Measurements from ENCODE around the gene RAVER2. TPM values are rescaled to one million over a fixed set of nuclear protein-coding genes. Genes with fewer than 3 reads are reported as not detected.

The RAVER2 gene
- polyA plus RNA-seq, 3 donors, result 0.38 to 1.3 (median 0.69) TPM

DNA sequence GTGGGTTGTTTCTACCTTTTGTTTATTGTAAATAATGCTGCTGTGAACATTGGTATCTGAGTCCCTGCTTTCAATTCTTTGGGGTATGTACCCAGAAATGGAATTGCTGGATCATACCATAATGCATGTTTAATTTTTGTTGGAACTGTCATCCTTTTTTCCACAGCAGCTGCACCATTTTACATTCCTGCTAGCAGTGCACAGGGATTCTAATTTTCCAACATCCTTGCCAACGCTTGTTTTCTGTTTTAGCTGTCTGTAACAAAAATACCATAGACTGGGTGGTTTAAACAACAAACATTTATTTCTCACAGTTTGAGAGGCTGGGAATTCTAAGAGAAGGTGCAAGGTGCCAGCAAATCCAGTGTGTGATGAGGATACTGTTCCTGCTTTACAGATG is 65.1 kb downstream of the RAVER2 start:
- Mint-ChIP-seq H3K27ac (no peak overlapping the region), H3K36me3 (peaks cover 0 to 3% of the 10 kb centered on the region in 2 donors), H3K4me1 (no peaks in the 10 kb centered on the region), H3K9me3 (no peaks in the 10 kb centered on the region), H3K4me3 (no peak overlapping the region), H3K27me3 (ENCODE audit: low read depth in 3 of 3) (no peaks in the 10 kb centered on the region)
- H3K9me3 ChIP-seq (replicated peaks in 1 of 2; ENCODE audit: control insufficient read depth in 1 of 2, insufficient read depth in 1 of 2, low read length in 2 of 2), result no peaks in the 10 kb centered on the region
- no peaks in the 10 kb centered on the region for H3K79me2 ChIP-seq (ENCODE audit: insufficient read depth, low read length)
- no CpG with 5 or more reads among the region's 1 CpG for WGBS (ENCODE audit: insufficient coverage)
- intact Hi-C loops (cut with micrococcal nuclease), result no loop called here
- no peak overlapping the region for H2AFZ ChIP-seq (ENCODE audit: insufficient read depth, low read depth, low read length, poor library complexity, severe bottlenecking)
- H3K27me3 ChIP-seq (ENCODE audit: control insufficient read depth in 2 of 2, insufficient read depth in 2 of 2, low read length in 2 of 2), result no peaks in the 10 kb centered on the region
- H4K20me1 ChIP-seq (ENCODE audit: insufficient read depth, low read length), result no peaks in the 10 kb centered on the region
- TF ChIP-seq CTCF (IDR thresholded peaks at IDR 0.05), result no peak
- no peak overlapping the region for H3K4me2 ChIP-seq (replicated peaks; ENCODE audit: extremely low read depth, low read length, poor library complexity, severe bottlenecking)
- H3K9ac ChIP-seq (ENCODE audit: insufficient read depth, low read length, poor library complexity, severe bottlenecking), result no peak overlapping the region
- H3K36me3 ChIP-seq (replicated peaks in 1 of 2; ENCODE audit: control insufficient read depth in 1 of 2, insufficient read depth in 2 of 2, low read length in 2 of 2), result no peaks in the 10 kb centered on the region
- no peak for DNase-seq
- H3K27ac ChIP-seq (ENCODE audit: low read depth in 1 of 2, low read length in 2 of 2), result no peak overlapping the region
- no peaks in the 10 kb centered on the region for H3K4me1 ChIP-seq (ENCODE audit: control insufficient read depth in 1 of 2, insufficient read depth in 2 of 2, low read length in 2 of 2)
- H3K4me3 ChIP-seq (replicated peaks in 1 of 3; ENCODE audit: low read depth in 2 of 3, low read length in 3 of 3), result no peak overlapping the region

- H3K4me1 ChIP-seq (ENCODE audit: control insufficient read depth in 1 of 2, insufficient read depth in 2 of 2, low read length in 2 of 2), result no peaks in the 10 kb centered on the region
- no CpG with 5 or more reads among the region's 6 CpGs for WGBS (ENCODE audit: insufficient coverage)
- TF ChIP-seq CTCF (IDR thresholded peaks at IDR 0.05), result no peak
- no peak for DNase-seq
- no peaks in the 10 kb centered on the region for H3K27me3 ChIP-seq (ENCODE audit: control insufficient read depth in 2 of 2, insufficient read depth in 2 of 2, low read length in 2 of 2)
- Mint-ChIP-seq H3K4me1 (no peaks in the 10 kb centered on the region), H3K27ac (no peak overlapping the region), H3K27me3 (ENCODE audit: low read depth in 3 of 3) (no peaks in the 10 kb centered on the region), H3K36me3 (peaks cover 1 to 4% of the 10 kb centered on the region in 2 donors), H3K9me3 (no peaks in the 10 kb centered on the region), H3K4me3 (no peak overlapping the region)
- no peaks in the 10 kb centered on the region for H4K20me1 ChIP-seq (ENCODE audit: insufficient read depth, low read length)
- no peak overlapping the region for H3K4me3 ChIP-seq (replicated peaks in 1 of 3; ENCODE audit: low read depth in 2 of 3, low read length in 3 of 3)
- intact Hi-C loops (cut with micrococcal nuclease), result no loop called here
- no peaks in the 10 kb centered on the region for H3K9me3 ChIP-seq (replicated peaks in 1 of 2; ENCODE audit: control insufficient read depth in 1 of 2, insufficient read depth in 1 of 2, low read length in 2 of 2)
- H3K27ac ChIP-seq (ENCODE audit: low read depth in 1 of 2, low read length in 2 of 2), result no peak overlapping the region
- no peaks in the 10 kb centered on the region for H3K79me2 ChIP-seq (ENCODE audit: insufficient read depth, low read length)
- no peak overlapping the region for H3K9ac ChIP-seq (ENCODE audit: insufficient read depth, low read length, poor library complexity, severe bottlenecking)
- H2AFZ ChIP-seq (ENCODE audit: insufficient read depth, low read depth, low read length, poor library complexity, severe bottlenecking), result no peak overlapping the region
- no peak overlapping the region for H3K4me2 ChIP-seq (replicated peaks; ENCODE audit: extremely low read depth, low read length, poor library complexity, severe bottlenecking)
- no peaks in the 10 kb centered on the region for H3K36me3 ChIP-seq (replicated peaks in 1 of 2; ENCODE audit: control insufficient read depth in 1 of 2, insufficient read depth in 2 of 2, low read length in 2 of 2)
These were observed 66.3 kb downstream of the RAVER2 start for GRCh38 chr1:64811131-64811530.

All from CD14-positive monocyte (primary cell).